T-helper 17 cell (primary cell): ENCODE results near the gene C1QTNF1. TPM values are rescaled to one million over a fixed set of nuclear protein-coding genes. Genes with fewer than 3 reads are reported as not detected.
"Not testable (repeated sequence)": the region's sequence is repeated elsewhere in the genome, so short reads cannot be mapped to it uniquely, and the experiment has no call there.

ENCODE experiments used
- ATAC-seq: fragments of 150-1000 bp; cut with Tn5 transposase; 2 replicates; pipeline ENCODE4 v1.10.0; 2021; ENCODE audit warnings: mild to moderate bottlenecking, moderate library complexity
- DNase-seq, 3 donors: peaks; one replicate each; pipeline versions ENCODE4 v3.0.0 to v3.0.0-alpha.2; 2020 to 2021
- H3K9me3 ChIP-seq: one replicate; pipeline ENCODE4 v1.7.0; 2013; ENCODE audit warnings: low read length, mild to moderate bottlenecking; ENCODE audit not compliant: control insufficient read depth, poor library complexity, severe bottlenecking
- H3K27ac Mint-ChIP-seq: one replicate; pipeline ENCODE4 v1.8.0; 2022; ENCODE audit warnings: mild to moderate bottlenecking, moderate library complexity, mixed read lengths
- H3K27me3 Mint-ChIP-seq: one replicate; pipeline ENCODE4 v1.8.0; 2022; ENCODE audit warnings: mixed read lengths
- H3K36me3 Mint-ChIP-seq: one replicate; pipeline ENCODE4 v1.8.0; 2022; ENCODE audit warnings: low read depth, mixed read lengths
- H3K4me1 Mint-ChIP-seq: one replicate; pipeline ENCODE4 v1.8.0; 2022; ENCODE audit warnings: mild to moderate bottlenecking, mixed read lengths
- H3K4me3 Mint-ChIP-seq: one replicate; pipeline ENCODE4 v1.8.0; 2022; ENCODE audit warnings: mild to moderate bottlenecking, moderate library complexity, mixed read lengths
- total RNA-seq, 4 donors: library from RNA in 2 of 4; stranded (reverse) in 2 of 4; gene quantifications; one replicate each; pipeline ENCODE4 v1.2.3 and lab custom pipeline; 2022 to 2026

Gene C1QTNF1
- total RNA-seq, 2 donors from 2014 or later: 0.13 TPM; not detected in 1

- no peaks in the 10 kb centered on the region for H3K9me3 ChIP-seq
- H3K4me1 Mint-ChIP-seq: peaks cover 2% of the 10 kb centered on the region
- peaks cover 2% of the 10 kb centered on the region for H3K36me3 Mint-ChIP-seq
- ATAC-seq (no peak), DNase-seq (no peak)
- no peak overlapping the region for H3K27ac Mint-ChIP-seq
- H3K4me3 Mint-ChIP-seq: no peak overlapping the region
- peaks cover 23% of the 10 kb centered on the region for H3K27me3 Mint-ChIP-seq
Observed at GRCh38 chr17:79019261-79019631, 4.7 kb upstream of the C1QTNF1 start.

GRCh38 chr17:79019632-79020584, 4.1 kb upstream of the C1QTNF1 start:
- Mint-ChIP-seq H3K4me1 (peaks cover 3% of the 10 kb centered on the region), H3K4me3 (no peak overlapping the region), H3K36me3 (peaks cover 3% of the 10 kb centered on the region), H3K27me3 (peaks cover 23% of the 10 kb centered on the region), H3K27ac (no peak overlapping the region)
- DNase-seq (peak in 1 of 3 donors; percentile 22), ATAC-seq (peak; percentile 60)
- H3K9me3 ChIP-seq: no peaks in the 10 kb centered on the region

GRCh38 chr17:79020631-79021301, 3.2 kb upstream of the C1QTNF1 start:
- DNase-seq (no peak), ATAC-seq (no peak)
- peaks cover 7% of the 10 kb centered on the region for H3K4me1 Mint-ChIP-seq
- H3K4me3 Mint-ChIP-seq: no peak overlapping the region
- no peak overlapping the region for H3K27ac Mint-ChIP-seq
- H3K36me3 Mint-ChIP-seq: peaks cover 3% of the 10 kb centered on the region
- H3K9me3 ChIP-seq: no peaks in the 10 kb centered on the region
- H3K27me3 Mint-ChIP-seq: peaks cover 27% of the 10 kb centered on the region

- H3K27me3 Mint-ChIP-seq: peaks cover 28% of the 10 kb centered on the region
- not testable (repeated sequence) for H3K36me3 Mint-ChIP-seq
Observed at GRCh38 chr17:79021929-79022328, 2.0 kb upstream of the C1QTNF1 start.

GRCh38 chr17:79022507-79022991, 1.4 kb upstream of the C1QTNF1 start:
- Mint-ChIP-seq H3K36me3 (peaks cover 3% of the 10 kb centered on the region), H3K27ac (no peak overlapping the region), H3K4me3 (peak overlapping the region; percentile 92), H3K27me3 (peaks cover 23% of the 10 kb centered on the region), H3K4me1 (peaks cover 7% of the 10 kb centered on the region)
- ATAC-seq (no peak), DNase-seq (no peak)
- H3K9me3 ChIP-seq: no peaks in the 10 kb centered on the region

More at GRCh38 chr17:79021929-79022328, 2.0 kb upstream of the C1QTNF1 start:
- H3K9me3 ChIP-seq, H3K4me1 Mint-ChIP-seq, DNase-seq, H3K27ac Mint-ChIP-seq, ATAC-seq: not testable (repeated sequence)
- peak overlapping the region; percentile 43 for H3K4me3 Mint-ChIP-seq

GRCh38 chr17:79023180-79023705, 726 bp upstream of the C1QTNF1 start:
- DNase-seq: no peak
- H3K36me3 Mint-ChIP-seq: peaks cover 3% of the 10 kb centered on the region
- no peak for ATAC-seq
- H3K4me1 Mint-ChIP-seq: peaks cover 7% of the 10 kb centered on the region
- H3K4me3 Mint-ChIP-seq: peak overlapping the region; percentile 92
- peaks cover 29% of the 10 kb centered on the region for H3K27me3 Mint-ChIP-seq
- no peaks in the 10 kb centered on the region for H3K9me3 ChIP-seq
- H3K27ac Mint-ChIP-seq: no peak overlapping the region

GRCh38 chr17:79024901-79025737, 1.1 kb downstream of the C1QTNF1 start:
- peaks cover 7% of the 10 kb centered on the region for H3K4me1 Mint-ChIP-seq
- H3K9me3 ChIP-seq: no peaks in the 10 kb centered on the region
- peaks cover 32% of the 10 kb centered on the region for H3K27me3 Mint-ChIP-seq
- no peak for ATAC-seq
- peaks cover 3% of the 10 kb centered on the region for H3K36me3 Mint-ChIP-seq
- DNase-seq: no peak
- no peak overlapping the region for H3K27ac Mint-ChIP-seq
- H3K4me3 Mint-ChIP-seq: peak overlapping the region; percentile 92

- no peaks in the 10 kb centered on the region for H3K9me3 ChIP-seq
- peaks cover 8% of the 10 kb centered on the region for H3K4me1 Mint-ChIP-seq
- no peak overlapping the region for H3K27ac Mint-ChIP-seq
- H3K27me3 Mint-ChIP-seq: peaks cover 43% of the 10 kb centered on the region
- H3K36me3 Mint-ChIP-seq: peaks cover 4% of the 10 kb centered on the region
- DNase-seq: no peak
- H3K4me3 Mint-ChIP-seq: peak overlapping the region; percentile 41
- no peak for ATAC-seq
Observed at GRCh38 chr17:79026376-79027273, 2.7 kb downstream of the C1QTNF1 start.

- H3K4me1 Mint-ChIP-seq: peaks cover 10% of the 10 kb centered on the region
- H3K36me3 Mint-ChIP-seq: peaks cover 6% of the 10 kb centered on the region
- peaks cover 51% of the 10 kb centered on the region for H3K27me3 Mint-ChIP-seq
Observed at GRCh38 chr17:79027274-79027924, 3.4 kb downstream of the C1QTNF1 start.

GRCh38 chr17:79027925-79028491, 4.0 kb downstream of the C1QTNF1 start:
- DNase-seq (no peak), ATAC-seq (no peak)
- H3K9me3 ChIP-seq: no peaks in the 10 kb centered on the region
- peaks cover 10% of the 10 kb centered on the region for H3K4me1 Mint-ChIP-seq
- H3K27ac Mint-ChIP-seq: peak overlapping the region; percentile 51
- peaks cover 6% of the 10 kb centered on the region for H3K36me3 Mint-ChIP-seq
- H3K27me3 Mint-ChIP-seq: peaks cover 53% of the 10 kb centered on the region
- no peak overlapping the region for H3K4me3 Mint-ChIP-seq

More at GRCh38 chr17:79027274-79027924, 3.4 kb downstream of the C1QTNF1 start:
- no peaks in the 10 kb centered on the region for H3K9me3 ChIP-seq
- no peak overlapping the region for H3K4me3 Mint-ChIP-seq
- no peak for DNase-seq
- no peak for ATAC-seq
- peak overlapping the region; percentile 51 for H3K27ac Mint-ChIP-seq
